Nephron (organoid): ENCODE results near the gene MDM4.
A peak's percentile ranks its signal among the peaks of the same experiment; 100 is the strongest.

ENCODE experiments used
- H3K27ac Mint-ChIP-seq, 3 experiments: 2 replicates each; pipeline ENCODE4 v1.8.0; 2020; ENCODE audit warnings: mixed read lengths in 3 of 3, mild to moderate bottlenecking in 2 of 3, moderate library complexity in 1 of 3
- H3K27me3 Mint-ChIP-seq: 2 replicates; pipeline ENCODE4 v1.8.0; 2021; ENCODE audit warnings: low read depth, mild to moderate bottlenecking, moderate library complexity, mixed read lengths
- H3K36me3 Mint-ChIP-seq: 2 replicates; pipeline ENCODE4 v1.8.0; 2020; ENCODE audit warnings: low read depth, mixed read lengths
- H3K4me1 Mint-ChIP-seq: 2 replicates; pipeline ENCODE4 v1.8.0; 2020; ENCODE audit warnings: mixed read lengths
- H3K4me3 Mint-ChIP-seq, 3 experiments: 2 replicates each; pipeline ENCODE4 v1.8.0; 2020; ENCODE audit warnings: mild to moderate bottlenecking in 3 of 3, mixed read lengths in 3 of 3, moderate library complexity in 2 of 3
- H3K9me3 Mint-ChIP-seq: 2 replicates; pipeline ENCODE4 v1.8.0; 2020; ENCODE audit warnings: mixed read lengths
- CTCF ChIP-seq, 3 experiments: fragments of 200-600 bp; sonication (generic); IDR thresholded peaks; one replicate each; pipeline ENCODE4 v1.5.0; 2021; ENCODE audit warnings: antibody characterized with exemption in 3 of 3; ENCODE audit not compliant: unreplicated experiment in 3 of 3

The MDM4 gene

GRCh38 chr1:204494281-204495077, 21.7 kb upstream of the MDM4 start, which contains the start of gene PIK3C2B:
TSS of gene PIK3C2B (minus strand) at chr1:204494805. CDS start at chr1:204469802, 25,003 bp downstream.
- Mint-ChIP-seq H3K27ac (peak within 1 kb of the TSS; percentile 83 to 88 (median 85)), H3K36me3 (no peaks in the 10 kb centered on the region), H3K4me1 (peaks cover 34% of the 10 kb centered on the region), H3K4me3 (peak within 1 kb of the TSS; percentile 89 to 95 (median 91)), H3K27me3 (peaks cover 11% of the 10 kb centered on the region), H3K9me3 (no peaks in the 10 kb centered on the region)
- TF ChIP-seq CTCF (IDR thresholded peaks at IDR 0.05; ENCODE audit: unreplicated experiment in 3 of 3), result peak; percentile 43 to 65 (median 53)

- Mint-ChIP-seq H3K27ac (peak overlapping the region; percentile 75 to 88 (median 75)), H3K36me3 (no peaks in the 10 kb centered on the region), H3K4me1 (peaks cover 34% of the 10 kb centered on the region), H3K27me3 (peaks cover 14% of the 10 kb centered on the region), H3K4me3 (peak overlapping the region; percentile 89 to 95 (median 91)), H3K9me3 (no peaks in the 10 kb centered on the region)
- TF ChIP-seq CTCF (IDR thresholded peaks at IDR 0.05; ENCODE audit: unreplicated experiment in 3 of 3), result no peak
These were observed 21.0 kb upstream of the MDM4 start for GRCh38 chr1:204495078-204495753.

GRCh38 chr1:204495777-204496176, 20.4 kb upstream of the MDM4 start:
- Mint-ChIP-seq H3K36me3 (no peaks in the 10 kb centered on the region), H3K4me3 (peak overlapping the region; percentile 89 to 95 (median 91)), H3K27me3 (peaks cover 14% of the 10 kb centered on the region), H3K27ac (peak overlapping the region; percentile 75 to 88 (median 75)), H3K9me3 (no peaks in the 10 kb centered on the region), H3K4me1 (peaks cover 34% of the 10 kb centered on the region)
- no peak for TF ChIP-seq CTCF (IDR thresholded peaks at IDR 0.05; ENCODE audit: unreplicated experiment in 3 of 3)

- Mint-ChIP-seq H3K27me3 (peaks cover 14% of the 10 kb centered on the region), H3K9me3 (no peaks in the 10 kb centered on the region), H3K4me3 (no peak overlapping the region), H3K36me3 (no peaks in the 10 kb centered on the region), H3K4me1 (peaks cover 29% of the 10 kb centered on the region), H3K27ac (no peak overlapping the region)
- TF ChIP-seq CTCF (IDR thresholded peaks at IDR 0.05; ENCODE audit: unreplicated experiment in 3 of 3), result no peak
These were observed 17.2 kb upstream of the MDM4 start for GRCh38 chr1:204498981-204499380.

GRCh38 chr1:204499511-204500468, 16.4 kb upstream of the MDM4 start:
- TF ChIP-seq CTCF (IDR thresholded peaks at IDR 0.05; ENCODE audit: unreplicated experiment in 3 of 3), result no peak
- peaks cover 33% of the 10 kb centered on the region for H3K4me1 Mint-ChIP-seq
- H3K9me3 Mint-ChIP-seq, result no peaks in the 10 kb centered on the region
- peaks cover 14% of the 10 kb centered on the region for H3K27me3 Mint-ChIP-seq
- no peak overlapping the region for H3K4me3 Mint-ChIP-seq
- H3K27ac Mint-ChIP-seq, result no peak overlapping the region
- H3K36me3 Mint-ChIP-seq, result no peaks in the 10 kb centered on the region
